ENCODE measurements around the gene DLG2. TPM values are rescaled to one million over a fixed set of nuclear protein-coding genes. Genes with fewer than 3 reads are reported as not detected.

DLG2 gene
- total RNA-seq, 1 experiment from 2014 or later: 17.5 TPM

GRCh38 chr11:84194696-84195095, 1432.4 kb downstream of the DLG2 start (continued):
- TF ChIP-seq E2F4 (CRISPR knock-in tag; IDR thresholded peaks at IDR 0.05; ENCODE audit: borderline replicate concordance, low read depth) (no peak), MYBL2 (CRISPR knock-in tag; IDR thresholded peaks at IDR 0.05) (no peak)

- no peaks in the 10 kb centered on the region for H3K27me3 Mint-ChIP-seq (ENCODE audit: low read depth)
- DNase-seq (ENCODE audit: low spot score) (no peak), ATAC-seq (no peak)
- no peaks in the 10 kb centered on the region for H3K4me1 Mint-ChIP-seq
- POLR2A ChIA-PET: no interaction called here
- no peak overlapping the region for H3K27ac Mint-ChIP-seq
- H3K9me3 Mint-ChIP-seq: peaks cover 22% of the 10 kb centered on the region
- TF ChIP-seq E2F4 (CRISPR knock-in tag; IDR thresholded peaks at IDR 0.05; ENCODE audit: borderline replicate concordance, low read depth): no peak
- TF ChIP-seq ZNF232 (CRISPR knock-in tag; IDR thresholded peaks at IDR 0.05): no peak
- no peak for TF ChIP-seq ARID4B (CRISPR knock-in tag; IDR thresholded peaks at IDR 0.05; ENCODE audit: borderline replicate concordance)
- TF ChIP-seq ATF2 (CRISPR knock-in tag; IDR thresholded peaks at IDR 0.05; ENCODE audit: borderline replicate concordance, low read depth): no peak
- CTCF ChIA-PET: no interaction called here
- no peak overlapping the region for H3K4me3 Mint-ChIP-seq
- peaks cover 16% of the 10 kb centered on the region for H3K36me3 Mint-ChIP-seq
These were observed 1433.4 kb downstream of the DLG2 start for GRCh38 chr11:84193706-84194105.

- no peaks in the 10 kb centered on the region for H3K27me3 Mint-ChIP-seq (ENCODE audit: low read depth)
- CTCF ChIA-PET: no interaction called here
- no peaks in the 10 kb centered on the region for H3K4me1 Mint-ChIP-seq
- no peak for ATAC-seq
- TF ChIP-seq ZBTB21 (CRISPR knock-in tag; IDR thresholded peaks at IDR 0.05; ENCODE audit: borderline replicate concordance) (no peak), MLX (CRISPR knock-in tag; IDR thresholded peaks at IDR 0.05) (no peak), GTF2I (CRISPR knock-in tag; conservative IDR thresholded peaks at IDR 0.05) (no peak), ZNF232 (CRISPR knock-in tag; IDR thresholded peaks at IDR 0.05) (no peak), ETV6 (CRISPR knock-in tag; IDR thresholded peaks at IDR 0.05) (no peak), TP53 (CRISPR knock-in tag; IDR thresholded peaks at IDR 0.05) (no peak), ARID4B (CRISPR knock-in tag; IDR thresholded peaks at IDR 0.05; ENCODE audit: borderline replicate concordance) (no peak), CBFB (CRISPR knock-in tag; IDR thresholded peaks at IDR 0.05; ENCODE audit: low read depth) (no peak), NFATC4 (CRISPR knock-in tag; IDR thresholded peaks at IDR 0.05) (no peak), ZMAT4 (CRISPR knock-in tag; IDR thresholded peaks at IDR 0.05) (no peak), E2F4 (CRISPR knock-in tag; IDR thresholded peaks at IDR 0.05; ENCODE audit: borderline replicate concordance, low read depth) (no peak)
- no peak overlapping the region for H3K4me3 Mint-ChIP-seq
- POLR2A ChIA-PET: no interaction called here
- no peak overlapping the region for H3K27ac Mint-ChIP-seq
- peaks cover 2% of the 10 kb centered on the region; the same call in 1 of the 2 replicates for H3K36me3 Mint-ChIP-seq
- H3K9me3 Mint-ChIP-seq: peaks cover 5% of the 10 kb centered on the region
- no peak for DNase-seq (ENCODE audit: low spot score)
These were observed 1438.6 kb downstream of the DLG2 start for GRCh38 chr11:84188521-84188920.

Measured in WTC11 (cell line).